Testis (tissue), 3 donors: ENCODE results near the gene WDR45B. TPM values are rescaled to one million over a fixed set of nuclear protein-coding genes. Genes with fewer than 3 reads are reported as not detected.
A peak's percentile ranks its signal among the peaks of the same experiment; 100 is the strongest.
"Not testable (repeated sequence)": the region's sequence is repeated elsewhere in the genome, so short reads cannot be mapped to it uniquely, and the experiment has no call there.

Experiments
- DNase-seq: peaks from one replicate; pipeline ENCODE4 v3.0.0-alpha.2; 2019
- H3K27ac ChIP-seq, 2 donors: fragments of 200-600 bp; sonication (generic); one replicate each; pipeline ENCODE4 v1.5.1; 2019
- H3K27me3 ChIP-seq: fragments of 200-600 bp; sonication (generic); one replicate; pipeline ENCODE4 v1.5.1; 2019
- H3K36me3 ChIP-seq: fragments of 200-600 bp; sonication (generic); one replicate; pipeline ENCODE4 v1.5.1; 2017; ENCODE audit warnings: low read depth; ENCODE audit errors: missing control alignments
- H3K4me1 ChIP-seq: fragments of 200-600 bp; sonication (generic); one replicate; pipeline ENCODE4 v1.5.1; 2019
- H3K4me3 ChIP-seq, 2 donors: fragments of 200-600 bp; sonication (generic); one replicate each; pipeline ENCODE4 v1.5.1; 2017 to 2019
- H3K9me3 ChIP-seq: fragments of 200-600 bp; sonication (generic); one replicate; pipeline ENCODE4 v1.5.1; 2017
- CTCF ChIP-seq, 3 experiments: fragments of 450-650 bp in 2 of 3; fragments of 200-600 bp in 1 of 3; sonication (generic) in 1 of 3; IDR thresholded peaks; one replicate each; pipeline ENCODE4 v1.5.1; 2016 to 2019; ENCODE audit warnings: antibody characterized with exemption in 3 of 3, mild to moderate bottlenecking in 2 of 3, moderate library complexity in 1 of 3
- POLR2A ChIP-seq: fragments of 450-650 bp; IDR thresholded peaks from one replicate; pipeline ENCODE4 v1.6.1; 2017; ENCODE audit warnings: antibody characterized with exemption, mild to moderate bottlenecking, moderate library complexity
- WGBS, 2 donors: methylation state at CpG; one replicate each; pipeline ENCODE4 v1.1.5; 2018; 5-methylcytosine and 5-hydroxymethylcytosine counted together
- intact Hi-C: fragments of 100-400 bp; cut with DNase I; formaldehyde crosslinking; loops from one replicate; pipeline ENCODE4 v1.15.1; 2023; ENCODE audit warnings: low total_unique reads
- polyA plus RNA-seq: library from polyadenylated mRNA; stranded (reverse); fragments of 350-450 nt; fragmentation: Illumina TruSeq; extraction: RNeasy Lipid Tissue Mini Kit (QIAGEN cat#74804); gene quantifications from one replicate; pipeline ENCODE4 v1.2.3, GENCODE V29; 2014; ENCODE audit warnings: low read depth, low replicate concordance; ENCODE audit not compliant: insufficient read depth
- total RNA-seq, 2 donors: library from RNA; depleted of rRNA; stranded (reverse); fragments of >200 nt; gene quantifications; one replicate each; pipeline ENCODE4 v1.2.3, GENCODE V29; 2016

The WDR45B gene
- total and polyA plus RNA-seq, 3 donors from 2014 or later = 142 to 165 (median 163) TPM

DNA sequence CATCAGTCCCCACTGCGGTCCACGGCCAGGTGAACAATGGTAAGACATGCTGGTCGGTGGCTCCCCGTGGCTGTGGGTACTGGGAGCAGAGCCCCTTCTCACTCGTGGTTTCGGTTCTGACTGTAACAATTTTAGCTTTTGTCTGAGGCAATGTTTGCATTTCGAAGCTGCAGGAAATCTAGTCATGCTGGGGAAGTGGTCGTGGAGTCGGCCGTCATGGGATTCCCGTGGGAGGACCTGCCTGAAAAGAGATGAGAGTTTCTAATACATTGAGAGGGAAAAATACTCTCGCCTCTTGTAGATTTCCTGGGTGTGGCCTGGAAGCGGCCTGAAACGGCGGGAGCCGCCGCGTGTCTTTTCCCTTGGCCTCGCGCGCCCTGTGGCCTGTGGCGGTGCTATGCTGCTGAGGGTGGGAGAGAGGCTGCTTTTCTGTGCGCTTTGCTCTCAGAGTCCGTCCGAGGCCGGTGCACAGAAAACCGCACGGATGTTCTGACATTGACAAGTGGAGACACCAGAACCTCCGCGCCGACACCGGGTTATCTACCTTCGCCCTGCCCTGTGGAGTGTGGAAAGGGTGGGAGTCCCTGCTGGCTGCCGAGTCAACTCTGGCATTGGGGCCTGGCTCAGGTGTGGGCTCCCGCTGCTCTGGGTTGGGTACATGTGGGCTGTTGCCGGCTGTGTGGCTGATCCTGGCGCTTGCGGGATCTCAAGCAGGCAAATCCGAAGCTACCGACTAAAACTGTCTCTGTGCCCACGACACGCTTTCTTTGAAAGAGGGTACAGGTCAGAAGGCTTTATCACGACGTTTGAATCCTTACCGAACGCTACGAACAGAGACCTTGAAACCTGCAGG is 60.8 kb downstream of the WDR45B start:
- no peak overlapping the region for H3K4me3 ChIP-seq
- no peak for TF ChIP-seq CTCF (IDR thresholded peaks at IDR 0.05)
- no peak for TF ChIP-seq POLR2A
- no peaks in the 10 kb centered on the region for H3K36me3 ChIP-seq
- H3K4me1 ChIP-seq = peaks cover 8% of the 10 kb centered on the region
- WGBS, 2 donors = 79 to 80% methylated on average over 36 to 47 of the region's 47 CpGs
- intact Hi-C loops = no loop called here
- H3K27ac ChIP-seq = no peak overlapping the region
- H3K9me3 ChIP-seq = no peaks in the 10 kb centered on the region
- no peak for DNase-seq
- no peaks in the 10 kb centered on the region for H3K27me3 ChIP-seq

- Histone ChIP-seq H3K36me3 (no peaks in the 10 kb centered on the region), H3K27ac (no peak overlapping the region), H3K27me3 (no peaks in the 10 kb centered on the region), H3K4me1 (peaks cover under 1% of the 10 kb centered on the region), H3K9me3 (no peaks in the 10 kb centered on the region), H3K4me3 (no peak overlapping the region)
- intact Hi-C loops = no loop called here
- TF ChIP-seq POLR2A (no peak), CTCF (IDR thresholded peaks at IDR 0.05) (no peak)
- no peak for DNase-seq
- 72 to 85% methylated on average over 21 of the region's 21 CpGs for WGBS, 2 donors
Observed at GRCh38 chr17:82586576-82587233, 61.5 kb downstream of the WDR45B start.

DNA sequence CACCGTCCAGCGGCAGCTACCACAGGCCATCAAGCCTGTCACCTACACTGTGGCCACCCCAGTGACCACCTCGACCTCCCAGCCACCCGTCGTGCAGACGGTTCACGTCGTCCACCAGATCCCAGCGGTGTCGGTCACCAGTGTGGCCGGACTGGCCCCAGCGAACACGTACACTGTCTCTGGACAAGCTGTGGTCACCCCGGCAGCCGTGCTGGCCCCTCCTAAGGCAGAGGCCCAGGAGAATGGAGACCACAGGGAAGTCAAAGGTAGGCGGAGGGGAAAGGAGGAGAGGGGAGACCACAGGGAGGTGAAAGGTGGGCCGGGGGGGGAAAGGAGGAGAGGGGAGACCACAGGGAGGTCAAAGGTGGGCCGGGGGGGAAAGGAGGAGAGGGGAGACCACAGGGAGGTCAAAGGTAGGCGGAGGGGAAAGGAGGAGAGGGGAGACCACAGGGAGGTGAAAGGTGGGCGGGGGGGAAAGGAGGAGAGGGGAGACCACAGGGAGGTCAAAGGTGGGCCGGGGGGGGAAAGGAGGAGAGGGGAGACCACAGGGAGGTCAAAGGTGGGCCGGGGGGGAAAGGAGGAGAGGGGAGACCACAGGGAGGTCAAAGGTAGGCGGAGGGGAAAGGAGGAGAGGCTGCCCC is 62.2 kb downstream of the WDR45B start:
- 83 to 86% methylated on average over 15 to 21 of the region's 23 CpGs for WGBS, 2 donors
- H3K9me3 ChIP-seq, intact Hi-C loops, H3K4me1 ChIP-seq, DNase-seq, H3K4me3 ChIP-seq, H3K36me3 ChIP-seq, H3K27me3 ChIP-seq: not testable (repeated sequence)
- H3K27ac ChIP-seq = peak overlapping the region in 1 of 2 donors; percentile 31

GRCh38 chr17:82583720-82584234 is 64.5 kb downstream of the WDR45B start:
- no peaks in the 10 kb centered on the region for H3K36me3 ChIP-seq
- H3K9me3 ChIP-seq = no peaks in the 10 kb centered on the region
- 94 to 96% methylated on average over 24 to 28 of the region's 28 CpGs for WGBS, 2 donors
- H3K4me1 ChIP-seq = no peaks in the 10 kb centered on the region
- no peak for TF ChIP-seq CTCF (IDR thresholded peaks at IDR 0.05)
- no peak for TF ChIP-seq POLR2A
- H3K27ac ChIP-seq = no peak overlapping the region
- intact Hi-C loops = no loop called here
- H3K4me3 ChIP-seq = no peak overlapping the region
- H3K27me3 ChIP-seq = no peaks in the 10 kb centered on the region
- no peak for DNase-seq

- no peaks in the 10 kb centered on the region for H3K36me3 ChIP-seq
- H3K9me3 ChIP-seq = no peaks in the 10 kb centered on the region
- H3K27me3 ChIP-seq = no peaks in the 10 kb centered on the region
- intact Hi-C loops = no loop called here
- no peaks in the 10 kb centered on the region for H3K4me1 ChIP-seq
- H3K27ac ChIP-seq = no peak overlapping the region
- H3K4me3 ChIP-seq = no peak overlapping the region
- no peak for DNase-seq
- 87 to 91% methylated on average over 11 of the region's 11 CpGs for WGBS, 2 donors
- TF ChIP-seq CTCF (IDR thresholded peaks at IDR 0.05) (no peak), POLR2A (no peak)
Observed at GRCh38 chr17:82582709-82583108, 65.5 kb downstream of the WDR45B start.
